Transverse colon (tissue), 4 donors: ENCODE data around the gene CPAMD8.

Source experiments
- EP300 ChIP-seq: sonication (generic); formaldehyde crosslinking; IDR thresholded peaks from one replicate; pipeline ENCODE4 v1.6.1; 2017; ENCODE audit warnings: antibody characterized with exemption, low read depth
- POLR2AphosphoS5 ChIP-seq, 3 donors: sonication (generic); formaldehyde crosslinking; IDR thresholded peaks; one replicate each; pipeline ENCODE4 v1.6.1; 2016; ENCODE audit warnings: antibody characterized with exemption in 3 of 3
- TF ChIP-seq, protein P1 (sequence below), 5 experiments: fragments of 200-600 bp in 3 of 5; fragments of 450-650 bp in 2 of 5; sonication (generic) in 3 of 5; IDR thresholded peaks; 1 replicate in 2 of 5; 2 replicates in 3 of 5; pipeline ENCODE4 v1.5.1; 2016 to 2017; ENCODE audit warnings: antibody characterized with exemption in 5 of 5, inconsistent platforms in 3 of 5, mild to moderate bottlenecking in 2 of 5, moderate library complexity in 1 of 5

DNA sequence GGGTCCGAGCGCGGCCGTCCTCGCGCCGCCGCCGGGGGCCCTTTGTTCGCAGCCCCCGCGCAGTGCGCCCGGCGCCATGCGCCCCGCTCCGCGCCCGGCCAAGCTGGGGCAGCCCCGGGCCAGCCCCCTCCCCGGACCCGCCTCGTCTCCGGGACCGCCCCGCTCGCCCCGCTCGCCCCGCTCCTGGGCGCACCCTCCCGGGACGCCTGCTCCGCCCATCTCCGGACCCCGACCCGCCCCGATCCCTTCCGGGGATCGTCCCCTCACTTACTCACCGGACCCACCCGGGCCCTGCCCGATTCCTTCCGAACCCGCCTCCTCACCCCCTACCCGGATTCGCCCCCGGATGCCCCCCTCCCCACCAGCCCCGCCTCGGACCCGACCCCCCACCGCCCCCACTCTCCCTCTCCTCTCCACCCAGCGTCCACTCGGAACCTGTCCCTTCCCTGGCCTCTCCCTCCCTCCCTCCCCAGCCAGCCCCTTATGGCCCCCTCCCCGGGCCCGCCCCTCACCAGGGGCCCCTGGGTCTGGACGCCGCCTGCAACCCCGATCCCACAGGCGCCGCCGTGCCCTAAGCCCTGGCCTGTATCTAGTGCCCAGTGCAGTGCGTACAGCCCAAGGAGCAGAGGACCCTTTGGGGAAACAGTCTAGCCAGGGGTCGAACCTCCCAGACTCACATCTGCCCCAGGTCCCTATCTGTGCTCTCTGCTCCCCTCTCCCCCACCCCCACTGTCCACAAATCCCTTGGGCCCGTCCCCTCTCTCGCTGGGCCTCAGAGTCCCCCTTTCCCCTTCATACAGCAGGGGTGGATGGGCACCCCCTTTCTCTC, at the start of gene CPAMD8:
- TF ChIP-seq, protein P1, sequence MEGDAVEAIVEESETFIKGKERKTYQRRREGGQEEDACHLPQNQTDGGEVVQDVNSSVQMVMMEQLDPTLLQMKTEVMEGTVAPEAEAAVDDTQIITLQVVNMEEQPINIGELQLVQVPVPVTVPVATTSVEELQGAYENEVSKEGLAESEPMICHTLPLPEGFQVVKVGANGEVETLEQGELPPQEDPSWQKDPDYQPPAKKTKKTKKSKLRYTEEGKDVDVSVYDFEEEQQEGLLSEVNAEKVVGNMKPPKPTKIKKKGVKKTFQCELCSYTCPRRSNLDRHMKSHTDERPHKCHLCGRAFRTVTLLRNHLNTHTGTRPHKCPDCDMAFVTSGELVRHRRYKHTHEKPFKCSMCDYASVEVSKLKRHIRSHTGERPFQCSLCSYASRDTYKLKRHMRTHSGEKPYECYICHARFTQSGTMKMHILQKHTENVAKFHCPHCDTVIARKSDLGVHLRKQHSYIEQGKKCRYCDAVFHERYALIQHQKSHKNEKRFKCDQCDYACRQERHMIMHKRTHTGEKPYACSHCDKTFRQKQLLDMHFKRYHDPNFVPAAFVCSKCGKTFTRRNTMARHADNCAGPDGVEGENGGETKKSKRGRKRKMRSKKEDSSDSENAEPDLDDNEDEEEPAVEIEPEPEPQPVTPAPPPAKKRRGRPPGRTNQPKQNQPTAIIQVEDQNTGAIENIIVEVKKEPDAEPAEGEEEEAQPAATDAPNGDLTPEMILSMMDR (IDR thresholded peaks at IDR 0.05), result no peak
- TF ChIP-seq EP300 (no peak), POLR2AphosphoS5 (IDR thresholded peaks at IDR 0.05) (no peak)
